GM19452 (cell line): ENCODE data around the gene KIF17.
"Not testable (repeated sequence)": the region's sequence is repeated elsewhere in the genome, so short reads cannot be mapped to it uniquely, and the experiment has no call there.

ENCODE experiments used
- ATAC-seq: cut with Tn5 transposase; IDR thresholded peaks from one replicate; pipeline ENCODE4 v1.9.1; 2021; ENCODE audit not compliant: unreplicated experiment

The KIF17 gene

GRCh38 chr1:20691872-20692271 lies 25.9 kb downstream of the KIF17 start:
- ATAC-seq = no peak

- no peak for ATAC-seq
Observed at GRCh38 chr1:20689645-20690056, 28.2 kb downstream of the KIF17 start.

- ATAC-seq = no peak
Observed at GRCh38 chr1:20686883-20687725, 30.7 kb downstream of the KIF17 start.

- ATAC-seq = no peak
Observed at GRCh38 chr1:20685741-20686140, 32.1 kb downstream of the KIF17 start.

- no peak for ATAC-seq
Observed at GRCh38 chr1:20685099-20685662, 32.6 kb downstream of the KIF17 start.

GRCh38 chr1:20684651-20685050 lies 33.2 kb downstream of the KIF17 start:
- no peak for ATAC-seq

GRCh38 chr1:20684050-20684620 lies 33.7 kb downstream of the KIF17 start:
- no peak for ATAC-seq

GRCh38 chr1:20683614-20684013 lies 34.2 kb downstream of the KIF17 start:
- no peak for ATAC-seq

GRCh38 chr1:20682571-20683236 lies 35.1 kb downstream of the KIF17 start:
- ATAC-seq = no peak

GRCh38 chr1:20681999-20682398 lies 35.8 kb downstream of the KIF17 start:
- ATAC-seq = no peak

- no peak for ATAC-seq
Observed at GRCh38 chr1:20680269-20680668, 37.5 kb downstream of the KIF17 start.

- ATAC-seq = no peak
Observed at GRCh38 chr1:20678599-20678998, 39.2 kb downstream of the KIF17 start.

GRCh38 chr1:20673626-20674025 lies 44.2 kb downstream of the KIF17 start:
- ATAC-seq = not testable (repeated sequence)

- ATAC-seq = no peak
Observed at GRCh38 chr1:20672265-20672632, 45.6 kb downstream of the KIF17 start.

- ATAC-seq = no peak
Observed at GRCh38 chr1:20670936-20671335, 46.9 kb downstream of the KIF17 start.

GRCh38 chr1:20668581-20668980 lies 49.2 kb downstream of the KIF17 start:
- no peak for ATAC-seq

GRCh38 chr1:20666804-20667203 lies 51.0 kb downstream of the KIF17 start:
- ATAC-seq = no peak

GRCh38 chr1:20666146-20666545 lies 51.7 kb downstream of the KIF17 start:
- ATAC-seq = no peak

GRCh38 chr1:20665726-20666125 lies 52.1 kb downstream of the KIF17 start:
- ATAC-seq = no peak

- ATAC-seq = no peak
Observed at GRCh38 chr1:20663969-20664715, 53.7 kb downstream of the KIF17 start.

GRCh38 chr1:20663365-20663764 lies 54.4 kb downstream of the KIF17 start:
- ATAC-seq = no peak
